T-cell (primary cell): ENCODE results near the gene VEGFA. TPM values are rescaled to one million over a fixed set of nuclear protein-coding genes. Genes with fewer than 3 reads are reported as not detected.

ENCODE experiments used
- ATAC-seq, 4 experiments: fragments of 200-7000 bp in 3 of 4; fragments of 150-1000 bp in 1 of 4; cut with Tn5 transposase; replicated peaks in 1 of 4; 1 replicate in 3 of 4; 2 replicates in 1 of 4; pipeline ENCODE4 v1.10.0; 2021; ENCODE audit warnings: moderate library complexity in 3 of 4, mild to moderate bottlenecking in 2 of 4, moderate number of reproducible peaks in 1 of 4
- CTCF ChIA-PET, 2 donors: fragments of 300-600 bp; sonication (Branson Sonifier 250); formaldehyde crosslinking; loops; one replicate each; lab custom pipeline; 2022; ENCODE audit warnings: antibody characterized with exemption in 2 of 2; lab: Charles Lee
- POLR2A ChIA-PET, 2 donors: fragments of 300-600 bp; sonication (Branson Sonifier 250); formaldehyde crosslinking; loops; one replicate each; lab custom pipeline; 2022; ENCODE audit warnings: antibody characterized with exemption in 2 of 2; lab: Charles Lee
- DNase-seq, 35 experiments: peaks; one replicate each; pipeline versions ENCODE4 v3.0.0 to v3.0.0-alpha.2; 2013 to 2023
- H3K27ac ChIP-seq: one replicate; pipeline ENCODE4 v1.5.1; 2013; ENCODE audit warnings: low read length
- H3K27me3 ChIP-seq, 2 experiments: replicated peaks in 1 of 2; 1 replicate in 1 of 2; 2 replicates in 1 of 2; pipeline versions ENCODE4 v1.6.1 to v1.7.0; 2013; ENCODE audit warnings: low read length in 1 of 2, mixed read lengths in 1 of 2; ENCODE audit not compliant: control insufficient read depth in 2 of 2, insufficient read depth in 2 of 2; ENCODE audit errors: extremely low read depth in 1 of 2
- H3K36me3 ChIP-seq, 2 donors: 1 replicate in 1 of 2; 2 replicates in 1 of 2; pipeline versions ENCODE4 v1.6.1 to v1.7.0; 2013; ENCODE audit warnings: low read length in 1 of 2; ENCODE audit not compliant: control insufficient read depth in 2 of 2, insufficient read depth in 1 of 2; ENCODE audit errors: extremely low read depth in 1 of 2
- H3K4me1 ChIP-seq, 2 experiments: 1 replicate in 1 of 2; 2 replicates in 1 of 2; pipeline versions ENCODE4 v1.6.1 to v1.7.0; 2013; ENCODE audit warnings: low read length in 2 of 2, mixed read lengths in 1 of 2; ENCODE audit not compliant: insufficient read depth in 2 of 2, control insufficient read depth in 1 of 2; ENCODE audit errors: extremely low read depth in 1 of 2
- H3K4me3 ChIP-seq, 2 donors: 1 replicate in 1 of 2; 2 replicates in 1 of 2; pipeline versions ENCODE4 v1.5.1 to v1.7.0; 2013; ENCODE audit warnings: mild to moderate bottlenecking in 2 of 2, low read length in 1 of 2, moderate library complexity in 1 of 2; ENCODE audit not compliant: control insufficient read depth in 1 of 2; ENCODE audit errors: extremely low read depth in 1 of 2
- H3K9me3 ChIP-seq: 2 replicates; pipeline ENCODE4 v1.7.0; 2013
- H3K27ac Mint-ChIP-seq, 2 donors: one replicate each; pipeline ENCODE4 v1.8.0; 2020 to 2021; ENCODE audit warnings: mild to moderate bottlenecking in 2 of 2, mixed read lengths in 2 of 2
- H3K27me3 Mint-ChIP-seq, 2 donors: one replicate each; pipeline ENCODE4 v1.8.0; 2021 to 2022; ENCODE audit warnings: mixed read lengths in 2 of 2
- H3K36me3 Mint-ChIP-seq: one replicate; pipeline ENCODE4 v1.8.0; 2021; ENCODE audit warnings: mixed read lengths
- H3K4me1 Mint-ChIP-seq, 3 donors: one replicate each; pipeline ENCODE4 v1.8.0; 2020 to 2022; ENCODE audit warnings: mixed read lengths in 3 of 3, mild to moderate bottlenecking in 1 of 3
- H3K4me3 Mint-ChIP-seq, 3 donors: one replicate each; pipeline ENCODE4 v1.8.0; 2020 to 2022; ENCODE audit warnings: mild to moderate bottlenecking in 3 of 3, mixed read lengths in 3 of 3, moderate library complexity in 3 of 3
- H3K9me3 Mint-ChIP-seq, 3 donors: one replicate each; pipeline ENCODE4 v1.8.0; 2020 to 2022; ENCODE audit warnings: mixed read lengths in 3 of 3
- WGBS: methylation state at CpG from one replicate; pipeline ENCODE4 v1.1.5; 2013; ENCODE audit warnings: missing lambda C conversion rate; ENCODE audit not compliant: insufficient coverage; 5-methylcytosine and 5-hydroxymethylcytosine counted together
- total RNA-seq, 35 experiments: library from RNA in 6 of 35; stranded (reverse) in 6 of 35; fragments of 120-200 nt in 1 of 35; gene quantifications; one replicate each; pipeline versions ENCODE4 v1.2.1 to v1.2.4 and lab custom pipeline; 2013 to 2026

Gene VEGFA
- total RNA-seq, 5 donors from 2014 or later (not counting 1 experiment from before 2014, with no cell fraction given), result 1.1 to 8.9 (median 6.4) TPM

- Mint-ChIP-seq H3K27me3 (peaks cover 6 to 10% of the 10 kb centered on the region in 2 donors), H3K9me3 (no peaks in the 10 kb centered on the region), H3K36me3 (no peaks in the 10 kb centered on the region), H3K4me3 (no peak overlapping the region), H3K27ac (no peak overlapping the region), H3K4me1 (peaks cover 0 to 4% (median 0%) of the 10 kb centered on the region in 3 donors)
- 71% methylated on average over 2 of the region's 3 CpGs for WGBS
- H3K27me3 ChIP-seq, result peaks cover 0 to 20% of the 10 kb centered on the region in 2 experiments
- no peak overlapping the region for H3K4me3 ChIP-seq
- no peaks in the 10 kb centered on the region for H3K36me3 ChIP-seq
- DNase-seq (no peak), ATAC-seq (no peak)
- POLR2A ChIA-PET, result no interaction called here
- no peak overlapping the region for H3K27ac ChIP-seq
- H3K4me1 ChIP-seq, result no peaks in the 10 kb centered on the region
- CTCF ChIA-PET, result no interaction called here
- no peaks in the 10 kb centered on the region for H3K9me3 ChIP-seq
These were observed 61.2 kb downstream of the VEGFA start for GRCh38 chr6:43831191-43831590.

DNA sequence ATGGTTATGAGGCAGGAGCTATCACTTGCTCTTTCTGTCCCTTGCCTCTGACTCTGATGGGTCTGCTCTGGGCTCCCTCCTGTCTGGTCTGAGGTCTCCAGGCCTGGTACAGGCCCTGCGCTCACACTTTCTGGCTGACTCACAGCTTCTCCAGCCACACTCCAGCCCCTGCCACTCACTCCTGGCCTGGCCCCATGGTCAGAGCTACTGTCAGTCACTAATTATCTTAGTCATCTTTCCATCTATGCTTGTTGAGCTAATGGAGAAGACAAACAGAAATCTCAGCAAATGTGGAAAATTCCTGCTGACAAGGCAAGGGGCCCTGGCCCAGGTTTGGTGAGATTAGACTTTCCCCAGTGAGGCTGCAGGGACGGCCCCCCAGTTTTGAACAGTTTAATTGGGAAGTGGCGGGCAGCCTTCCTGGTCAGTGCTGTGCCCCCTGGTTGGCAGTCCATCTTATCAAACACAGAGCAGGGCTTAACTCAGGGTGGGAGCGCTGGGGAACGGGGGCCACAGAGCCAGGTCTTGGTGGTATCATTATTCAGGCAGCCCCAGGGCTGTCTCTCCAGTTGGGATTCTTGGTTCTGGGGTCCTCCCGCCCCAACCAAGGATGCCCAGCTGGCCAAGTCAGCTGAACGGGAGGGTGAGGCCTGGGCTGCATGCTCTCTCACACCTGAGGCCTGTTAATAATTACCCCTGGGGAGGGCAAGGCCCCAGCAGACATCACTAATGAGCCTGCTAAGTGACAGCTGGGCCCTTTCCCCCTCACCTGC is 63.4 kb downstream of the VEGFA start:
- Histone ChIP-seq H3K4me1 (no peaks in the 10 kb centered on the region), H3K4me3 (no peak overlapping the region), H3K27ac (no peak overlapping the region), H3K36me3 (no peaks in the 10 kb centered on the region), H3K9me3 (no peaks in the 10 kb centered on the region), H3K27me3 (peaks cover 0 to 16% of the 10 kb centered on the region in 2 experiments)
- 76% methylated on average over 6 of the region's 7 CpGs for WGBS
- Mint-ChIP-seq H3K4me3 (no peak overlapping the region), H3K27ac (no peak overlapping the region), H3K36me3 (no peaks in the 10 kb centered on the region), H3K9me3 (no peaks in the 10 kb centered on the region), H3K4me1 (peaks cover 0 to 5% (median 0%) of the 10 kb centered on the region in 3 donors), H3K27me3 (peaks cover 5 to 10% of the 10 kb centered on the region in 2 donors)
- ATAC-seq, result no peak
- ChIA-PET POLR2A (no interaction called here), CTCF (no interaction called here)
- DNase-seq, result no peak

DNA sequence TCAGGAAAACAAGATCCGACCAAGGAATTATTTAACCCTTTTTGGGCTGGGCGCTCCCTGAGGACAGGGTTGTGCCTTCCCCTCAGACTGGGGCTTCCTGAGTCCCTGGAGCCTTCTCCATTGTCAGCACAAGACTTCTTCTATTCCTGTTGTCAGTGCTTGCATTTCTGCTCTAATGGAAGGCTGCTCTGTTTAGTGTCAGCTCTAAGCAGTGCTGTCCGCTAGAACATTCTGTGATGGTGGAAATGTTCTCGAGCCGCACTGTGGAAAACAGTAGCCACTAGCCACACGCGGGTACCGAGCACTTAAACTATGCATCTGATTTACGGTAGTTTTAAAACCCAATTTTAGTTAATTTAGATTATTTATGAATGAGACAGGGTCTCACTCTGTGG is 64.0 kb downstream of the VEGFA start:
- 97% methylated on average over 7 of the region's 9 CpGs for WGBS
- Histone ChIP-seq H3K27ac (no peak overlapping the region), H3K27me3 (peaks cover 0 to 16% of the 10 kb centered on the region in 2 experiments), H3K4me3 (no peak overlapping the region), H3K36me3 (no peaks in the 10 kb centered on the region), H3K4me1 (no peaks in the 10 kb centered on the region), H3K9me3 (no peaks in the 10 kb centered on the region)
- H3K4me1 Mint-ChIP-seq, result peaks cover 0 to 5% (median 0%) of the 10 kb centered on the region in 3 donors
- no peaks in the 10 kb centered on the region for H3K36me3 Mint-ChIP-seq
- no peaks in the 10 kb centered on the region for H3K9me3 Mint-ChIP-seq
- POLR2A ChIA-PET, result no interaction called here
- no peak overlapping the region for H3K27ac Mint-ChIP-seq
- ATAC-seq (no peak), DNase-seq (no peak)
- no peak overlapping the region for H3K4me3 Mint-ChIP-seq
- CTCF ChIA-PET, result no interaction called here
- peaks cover 5 to 7% of the 10 kb centered on the region in 2 donors for H3K27me3 Mint-ChIP-seq

GRCh38 chr6:43834528-43835155 is 64.6 kb downstream of the VEGFA start:
- ATAC-seq (no peak), DNase-seq (no peak)
- ChIA-PET POLR2A (no interaction called here), CTCF (no interaction called here)
- Mint-ChIP-seq H3K27me3 (peaks cover 4 to 5% of the 10 kb centered on the region in 2 donors), H3K4me1 (peaks cover 0 to 5% (median 0%) of the 10 kb centered on the region in 3 donors), H3K27ac (no peak overlapping the region), H3K36me3 (no peaks in the 10 kb centered on the region), H3K9me3 (no peaks in the 10 kb centered on the region), H3K4me3 (no peak overlapping the region)
- Histone ChIP-seq H3K4me1 (no peaks in the 10 kb centered on the region), H3K9me3 (no peaks in the 10 kb centered on the region), H3K27ac (no peak overlapping the region), H3K36me3 (no peaks in the 10 kb centered on the region), H3K4me3 (no peak overlapping the region), H3K27me3 (peaks cover 0 to 16% of the 10 kb centered on the region in 2 experiments)
- no CpG with 5 or more reads among the region's 5 CpGs for WGBS

DNA sequence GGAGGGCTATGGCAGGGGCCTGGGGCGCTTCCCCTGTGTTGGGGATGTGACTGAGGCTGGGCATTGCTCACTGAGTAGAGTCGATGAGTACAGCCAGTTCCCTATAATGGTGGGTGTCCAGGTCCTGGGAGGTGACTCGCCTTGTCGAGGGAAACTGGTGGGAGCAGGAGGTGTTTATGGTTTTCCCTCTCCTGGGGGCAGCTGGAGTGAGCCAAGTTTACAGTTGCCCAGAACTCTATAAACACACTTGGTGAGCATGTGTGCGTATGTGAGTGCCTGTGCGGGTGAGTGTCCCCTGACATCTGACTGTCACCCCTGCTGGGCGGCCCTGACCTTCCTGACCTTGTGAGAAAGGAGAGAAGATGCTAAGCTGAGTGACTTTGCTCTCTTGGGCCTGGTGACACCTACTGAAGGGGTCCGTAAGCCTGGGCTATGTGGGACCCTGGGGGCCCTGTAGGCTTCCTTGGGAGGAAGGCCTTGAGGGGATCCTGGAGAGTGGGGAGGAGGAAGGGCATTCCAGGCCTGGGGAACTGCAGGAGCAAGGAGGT is 65.9 kb downstream of the VEGFA start:
- H3K4me1 Mint-ChIP-seq, result peaks cover 0 to 5% (median 0%) of the 10 kb centered on the region in 3 donors
- H3K9me3 Mint-ChIP-seq, result no peaks in the 10 kb centered on the region
- no peak for DNase-seq

More for the DNA sequence above, 65.9 kb downstream of the VEGFA start:
- Mint-ChIP-seq H3K27me3 (peaks cover 3 to 4% of the 10 kb centered on the region in 2 donors), H3K27ac (no peak overlapping the region), H3K36me3 (no peaks in the 10 kb centered on the region), H3K4me3 (no peak overlapping the region)
- Histone ChIP-seq H3K27ac (no peak overlapping the region), H3K4me3 (no peak overlapping the region), H3K36me3 (no peaks in the 10 kb centered on the region), H3K4me1 (no peaks in the 10 kb centered on the region), H3K9me3 (no peaks in the 10 kb centered on the region), H3K27me3 (peaks cover 0 to 9% of the 10 kb centered on the region in 2 experiments)
- 78% methylated on average over 7 of the region's 8 CpGs for WGBS
- ChIA-PET POLR2A (no interaction called here), CTCF (no interaction called here)
- no peak for ATAC-seq
